Left lobe of liver (tissue), 2 donors: ENCODE measurements around the gene ATP9B. TPM values are rescaled to one million over a fixed set of nuclear protein-coding genes. Genes with fewer than 3 reads are reported as not detected.
A peak's percentile ranks its signal among the peaks of the same experiment; 100 is the strongest.

ENCODE experiments used
- ATAC-seq: fragments of 200-7000 bp; cut with Tn5 transposase; one replicate; pipeline ENCODE4 v1.9.1; 2020; ENCODE audit warnings: mild to moderate bottlenecking, moderate library complexity
- DNase-seq: peaks from one replicate; pipeline ENCODE4 v3.0.0-alpha.2; 2020; ENCODE audit warnings: low spot score
- total RNA-seq: library from RNA; stranded (reverse); gene quantifications from one replicate; pipeline ENCODE4 v1.2.1, GENCODE V29; 2021
- donor health status: DM: no; HTN: no; CAD: no; lungs with moderate emphysema.
- donor health status: DM: no; HTN: yes; CAD: no.

Gene ATP9B
- total RNA-seq, 1 donor from 2014 or later = 11.1 TPM

DNA sequence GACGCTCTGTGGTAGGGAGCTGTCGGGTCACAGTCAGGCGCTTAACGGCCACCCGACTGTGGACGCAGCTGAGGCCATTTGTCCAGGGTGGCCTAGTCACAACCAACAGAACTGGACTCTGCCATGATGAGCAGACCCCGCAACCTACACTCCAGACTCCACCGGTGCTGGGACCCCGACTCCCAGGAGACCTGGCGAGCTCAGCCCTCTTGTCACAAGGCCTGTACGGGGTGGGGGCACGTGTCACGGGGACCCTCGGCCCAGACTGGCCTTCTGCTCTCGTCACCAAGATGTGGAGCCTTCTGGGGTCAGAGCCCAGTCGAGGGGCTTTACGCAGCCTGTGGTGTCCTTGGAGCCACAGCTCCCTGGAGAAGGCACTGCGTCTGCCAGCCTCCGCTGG, 349.0 kb downstream of the ATP9B start:
- DNase-seq (no peak), ATAC-seq (no peak)

DNA sequence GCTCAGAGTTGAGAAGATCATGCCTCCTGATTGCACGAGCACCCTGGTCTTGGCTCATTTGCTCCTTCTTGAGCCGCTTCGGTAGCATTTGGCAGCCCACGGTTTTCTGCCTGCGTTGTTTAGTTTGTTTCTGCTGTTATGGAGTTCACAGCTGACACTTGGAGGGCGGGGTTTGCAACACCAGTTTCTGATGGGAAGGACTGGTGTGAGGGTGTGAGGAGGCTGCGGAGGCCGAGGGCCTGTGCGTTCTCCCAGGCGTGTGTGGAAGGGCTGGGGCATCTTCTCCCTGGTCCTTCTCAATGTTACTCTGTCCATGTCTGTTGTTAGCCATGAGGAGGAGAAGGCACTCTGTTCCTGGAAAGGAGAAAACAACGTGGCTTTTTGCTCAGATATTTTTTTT, 349.4 kb downstream of the ATP9B start:
- ATAC-seq = no peak
- DNase-seq = no peak

DNA sequence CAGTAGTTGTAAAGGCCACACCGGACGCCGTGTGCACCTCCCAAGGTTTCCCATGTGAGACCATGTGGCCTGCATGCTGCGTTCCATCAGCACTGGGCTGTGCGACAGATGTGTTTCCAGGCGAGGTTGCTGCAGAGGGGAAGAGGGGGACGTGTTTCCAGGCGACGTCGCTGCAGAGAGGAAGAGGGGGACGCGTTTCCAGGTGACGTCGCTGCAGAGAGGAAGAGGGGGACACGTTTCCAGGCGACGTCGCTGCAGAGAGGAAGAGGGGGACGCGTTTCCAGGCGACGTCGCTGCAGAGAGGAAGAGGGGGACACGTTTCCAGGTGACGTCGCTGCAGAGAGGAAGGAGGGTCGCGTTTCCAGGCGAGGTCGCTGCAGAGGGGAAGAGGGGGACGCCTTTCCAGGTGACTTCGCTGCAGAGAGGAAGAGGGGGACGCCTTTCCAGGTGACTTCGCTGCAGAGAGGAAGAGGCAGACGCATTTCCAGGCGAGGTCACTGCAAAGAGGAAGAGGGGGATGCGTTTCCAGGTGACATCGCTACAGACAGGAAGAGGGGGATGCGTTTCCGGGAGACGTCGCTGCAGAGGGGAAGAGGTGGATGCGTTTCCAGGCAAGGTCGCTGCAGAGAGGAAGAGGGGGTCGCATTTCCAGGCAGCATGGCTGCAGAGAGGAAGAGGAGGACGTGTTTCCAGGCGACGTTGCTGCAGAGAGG, 351.0 kb downstream of the ATP9B start:
- no peak for ATAC-seq
- DNase-seq = no peak

- ATAC-seq (no peak), DNase-seq (no peak)
Measured at GRCh38 chr18:79421275-79421857, 352.2 kb downstream of the ATP9B start.

- no peak for ATAC-seq
- no peak for DNase-seq
Measured at GRCh38 chr18:79422022-79422782, 353.0 kb downstream of the ATP9B start.

- ATAC-seq (no peak), DNase-seq (no peak)
Measured at GRCh38 chr18:79422783-79423165, 353.6 kb downstream of the ATP9B start.

GRCh38 chr18:79423211-79424007, 354.2 kb downstream of the ATP9B start:
- ATAC-seq = no peak
- no peak for DNase-seq

GRCh38 chr18:79424008-79424565, 354.9 kb downstream of the ATP9B start:
- ATAC-seq = peak; percentile 64
- DNase-seq = no peak

DNA sequence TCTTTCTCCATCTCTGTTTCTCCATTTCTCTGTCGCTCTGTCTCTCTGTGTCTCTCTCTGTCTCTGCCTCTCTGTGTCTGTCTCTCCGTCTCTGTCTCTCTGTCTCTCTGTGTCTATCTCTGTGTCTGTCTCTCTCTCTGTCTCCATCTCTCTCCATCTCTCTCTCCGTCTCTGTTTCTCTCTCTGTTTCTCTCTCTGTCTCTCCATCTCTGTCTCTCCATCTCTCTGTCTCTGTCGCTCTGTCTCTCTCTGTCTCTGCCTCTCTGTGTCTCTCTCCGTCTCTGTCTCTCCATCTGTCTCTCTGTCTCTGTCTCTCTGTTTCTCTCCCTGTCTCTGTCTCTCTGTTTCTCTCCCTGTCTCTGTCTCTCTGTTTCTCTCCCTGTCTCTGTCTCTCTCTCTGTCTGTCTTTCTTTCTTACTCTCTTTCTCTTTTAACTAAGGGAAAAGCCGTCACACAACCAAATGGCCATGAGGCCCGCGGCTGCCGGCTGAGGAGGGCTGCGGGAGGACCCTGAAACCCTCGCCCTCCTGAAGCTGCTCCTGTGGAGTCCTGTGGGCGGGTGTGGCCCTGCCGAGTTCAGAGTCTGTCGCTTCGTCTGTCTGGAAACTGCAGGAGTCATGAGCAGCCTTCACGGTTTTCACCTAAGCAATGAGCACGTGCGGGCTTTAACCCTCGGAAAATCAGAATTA, 355.8 kb downstream of the ATP9B start:
- ATAC-seq (no peak), DNase-seq (no peak)

GRCh38 chr18:79425569-79425886, 356.3 kb downstream of the ATP9B start:
- no peak for DNase-seq
- no peak for ATAC-seq

- DNase-seq (no peak), ATAC-seq (no peak)
Measured at GRCh38 chr18:79426376-79427300, 357.4 kb downstream of the ATP9B start.

DNA sequence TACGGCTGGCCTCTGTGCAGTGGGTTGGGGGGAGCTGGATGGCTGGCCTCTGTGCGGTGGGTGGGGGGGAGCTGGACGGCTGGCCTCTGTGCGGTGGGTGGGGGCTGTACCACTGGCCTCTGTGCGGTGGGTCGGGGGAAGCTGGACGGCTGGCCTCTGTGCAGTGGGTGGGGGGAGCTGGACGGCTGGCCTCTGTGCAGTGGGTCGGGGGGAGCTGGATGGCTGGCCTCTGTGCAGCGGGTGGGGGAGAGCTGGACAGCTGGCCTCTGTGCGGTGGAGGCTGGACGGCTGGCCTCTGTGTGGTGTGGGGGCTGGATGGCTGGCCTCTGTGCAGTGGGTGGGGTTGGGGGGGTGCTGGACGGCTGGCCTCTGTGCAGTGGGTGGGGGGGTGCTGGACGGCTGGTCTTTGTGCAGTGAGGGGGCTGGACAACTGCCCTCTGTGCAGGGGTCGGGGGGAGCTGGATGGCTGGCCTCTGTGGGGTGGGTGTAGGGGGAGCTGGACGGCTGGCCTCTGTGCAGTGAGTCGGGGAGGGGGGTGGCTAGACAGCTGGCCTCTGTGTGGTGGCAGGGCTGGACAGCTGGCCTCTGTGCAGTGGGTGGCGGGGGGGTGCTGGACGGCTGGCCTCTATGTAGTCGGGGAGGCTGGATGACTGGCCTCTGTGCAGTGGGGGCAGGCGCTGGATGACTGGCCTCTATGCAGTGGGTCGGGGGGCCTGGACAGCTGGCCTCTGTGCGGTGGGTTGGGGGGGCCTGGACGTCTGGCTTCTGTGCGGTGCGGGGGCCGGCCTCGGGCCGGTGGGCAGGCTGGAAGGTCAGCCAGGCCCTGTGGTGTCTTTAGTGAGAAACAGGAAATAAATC, 358.4 kb downstream of the ATP9B start:
- ATAC-seq = no peak
- DNase-seq = no peak

Other genes with a start within 250 kb of the ATP9B start
- gene SALL3, start 89.6 kb upstream of the ATP9B start, total RNA-seq = not detected